Brain microvascular endothelial cell (primary cell): Measurements from ENCODE around the gene HNMT.

Experiments
- DNase-seq: peaks from one replicate; pipeline ENCODE4 v3.0.0-alpha.2; 2020
- H3K27ac ChIP-seq: fragments of 250-450 bp; sonication (Bioruptor Pico); 2 replicates; pipeline ENCODE4 v1.5.1; 2020; ENCODE audit warnings: mild to moderate bottlenecking, moderate library complexity
- H3K27me3 ChIP-seq: fragments of 250-450 bp; sonication (Bioruptor Pico); replicated peaks from 2 replicates; pipeline ENCODE4 v1.5.1; 2020; ENCODE audit warnings: mild to moderate bottlenecking
- H3K36me3 ChIP-seq: fragments of 250-450 bp; sonication (Bioruptor Pico); replicated peaks from 2 replicates; pipeline ENCODE4 v1.5.1; 2020; ENCODE audit warnings: mild to moderate bottlenecking
- H3K4me3 ChIP-seq: 2 replicates; pipeline ENCODE4 v1.5.1; 2011; ENCODE audit warnings: low read depth, mild to moderate bottlenecking, control low read depth, low read length, moderate library complexity
- in situ Hi-C: cut with HindIII; loops from 2 replicates; pipeline ENCODE4 v1.10.0; 2017; ENCODE audit warnings: low sequenced_read_pairs, low pct_ligation_motif_present
- TF ChIP-seq, protein P1 (sequence below): IDR thresholded peaks from 2 replicates; pipeline ENCODE4 v1.5.1; 2011; ENCODE audit warnings: low read depth, mild to moderate bottlenecking, moderate library complexity, low read length, control low read depth, inconsistent platforms; ENCODE audit errors: missing control alignments

The HNMT gene

GRCh38 chr2:137937778-137938177, 26.5 kb upstream of the HNMT start:
- TF ChIP-seq, protein P1, sequence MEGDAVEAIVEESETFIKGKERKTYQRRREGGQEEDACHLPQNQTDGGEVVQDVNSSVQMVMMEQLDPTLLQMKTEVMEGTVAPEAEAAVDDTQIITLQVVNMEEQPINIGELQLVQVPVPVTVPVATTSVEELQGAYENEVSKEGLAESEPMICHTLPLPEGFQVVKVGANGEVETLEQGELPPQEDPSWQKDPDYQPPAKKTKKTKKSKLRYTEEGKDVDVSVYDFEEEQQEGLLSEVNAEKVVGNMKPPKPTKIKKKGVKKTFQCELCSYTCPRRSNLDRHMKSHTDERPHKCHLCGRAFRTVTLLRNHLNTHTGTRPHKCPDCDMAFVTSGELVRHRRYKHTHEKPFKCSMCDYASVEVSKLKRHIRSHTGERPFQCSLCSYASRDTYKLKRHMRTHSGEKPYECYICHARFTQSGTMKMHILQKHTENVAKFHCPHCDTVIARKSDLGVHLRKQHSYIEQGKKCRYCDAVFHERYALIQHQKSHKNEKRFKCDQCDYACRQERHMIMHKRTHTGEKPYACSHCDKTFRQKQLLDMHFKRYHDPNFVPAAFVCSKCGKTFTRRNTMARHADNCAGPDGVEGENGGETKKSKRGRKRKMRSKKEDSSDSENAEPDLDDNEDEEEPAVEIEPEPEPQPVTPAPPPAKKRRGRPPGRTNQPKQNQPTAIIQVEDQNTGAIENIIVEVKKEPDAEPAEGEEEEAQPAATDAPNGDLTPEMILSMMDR = no peak
- no peak for DNase-seq
- no peak overlapping the region for H3K4me3 ChIP-seq
- H3K27me3 ChIP-seq = no peaks in the 10 kb centered on the region
- H3K36me3 ChIP-seq = no peaks in the 10 kb centered on the region
- in situ Hi-C loops = no loop called here
- H3K27ac ChIP-seq = no peak overlapping the region

- TF ChIP-seq, protein P1 = no peak
- no peak overlapping the region for H3K27ac ChIP-seq
- no peak overlapping the region for H3K4me3 ChIP-seq
- no peaks in the 10 kb centered on the region for H3K36me3 ChIP-seq
- in situ Hi-C loops = no loop called here
- DNase-seq = peak; percentile 46
- no peaks in the 10 kb centered on the region for H3K27me3 ChIP-seq
These were observed 26.1 kb upstream of the HNMT start for GRCh38 chr2:137938204-137938603.

GRCh38 chr2:137939026-137939425, 25.2 kb upstream of the HNMT start:
- in situ Hi-C loops = no loop called here
- Histone ChIP-seq H3K27ac (no peak overlapping the region), H3K4me3 (no peak overlapping the region), H3K36me3 (no peaks in the 10 kb centered on the region), H3K27me3 (no peaks in the 10 kb centered on the region)
- no peak for DNase-seq
- TF ChIP-seq, protein P1 = no peak

DNA sequence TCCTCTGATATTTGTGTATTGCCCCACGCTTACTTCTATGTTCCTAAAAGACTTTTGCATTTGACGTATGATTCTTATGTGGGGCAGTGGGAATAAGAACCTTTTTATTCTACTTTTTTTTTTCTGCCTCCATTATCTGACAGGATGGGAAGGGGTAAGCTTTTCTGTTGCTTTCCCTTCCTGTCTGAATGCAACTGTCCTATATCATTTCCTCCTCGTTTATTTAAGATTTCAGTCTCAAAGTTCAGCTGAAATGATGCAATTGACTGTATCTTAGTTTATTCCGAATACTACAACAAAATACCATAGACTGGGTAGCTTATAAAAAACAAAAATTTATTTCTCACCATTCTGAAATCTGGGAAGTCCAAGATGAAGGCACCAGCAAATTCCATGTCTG, 24.1 kb upstream of the HNMT start:
- Histone ChIP-seq H3K27ac (no peak overlapping the region), H3K36me3 (no peaks in the 10 kb centered on the region), H3K27me3 (no peaks in the 10 kb centered on the region), H3K4me3 (no peak overlapping the region)
- no peak for DNase-seq
- in situ Hi-C loops = no loop called here
- TF ChIP-seq, protein P1 = no peak

GRCh38 chr2:137942037-137942832, 22.0 kb upstream of the HNMT start:
- in situ Hi-C loops = no loop called here
- TF ChIP-seq, protein P1 = no peak
- Histone ChIP-seq H3K4me3 (no peak overlapping the region), H3K27me3 (no peaks in the 10 kb centered on the region), H3K27ac (no peak overlapping the region), H3K36me3 (no peaks in the 10 kb centered on the region)
- DNase-seq = no peak
